ENCODE measurements around the gene GRAMD1A.
"Not testable (repeated sequence)": the region's sequence is repeated elsewhere in the genome, so short reads cannot be mapped to it uniquely, and the experiment has no call there.

The GRAMD1A gene

DNA sequence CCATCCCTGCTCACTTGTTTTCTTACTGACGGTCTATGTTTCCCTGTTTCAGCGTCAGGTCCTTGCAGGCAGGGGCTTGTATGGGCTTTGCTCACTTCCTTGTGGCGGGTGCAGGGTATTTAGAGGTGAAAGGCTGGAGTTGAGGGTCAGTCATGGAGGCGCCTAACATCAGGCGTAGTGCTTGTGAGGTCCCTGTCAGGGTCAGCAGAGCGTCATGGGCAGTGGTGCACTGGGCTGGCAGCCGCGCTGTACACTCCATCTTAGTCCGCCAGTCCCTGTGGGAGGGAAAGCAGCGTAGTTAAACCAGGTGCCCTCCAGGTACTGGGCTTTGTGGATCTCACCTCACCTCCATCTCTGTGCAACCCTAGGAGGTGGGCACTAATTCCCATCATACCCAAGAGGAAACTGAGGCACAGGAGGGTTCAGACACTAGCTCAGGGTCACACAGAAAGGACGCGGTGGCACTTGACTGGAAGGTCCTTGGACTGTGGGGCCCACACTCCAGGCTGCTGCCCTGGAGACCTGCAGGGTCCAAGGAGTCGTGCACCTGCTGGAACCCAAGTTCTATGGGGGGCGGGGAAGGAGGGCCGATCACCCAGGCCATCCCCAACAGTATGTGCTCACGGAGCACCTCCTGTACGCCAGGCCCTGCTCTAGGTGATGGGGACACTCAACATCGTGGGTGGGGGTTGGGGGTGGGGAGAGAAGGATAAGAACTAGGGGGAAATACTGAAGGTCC is 4.6 kb downstream of the GRAMD1A start:
- in situ Hi-C loops (cut with MboI; ENCODE audit: low sequenced_read_pairs, unreplicated experiment) = no loop called here
- DNase-seq (ENCODE audit: low spot score) = no peak
- TF ChIP-seq, protein P1, sequence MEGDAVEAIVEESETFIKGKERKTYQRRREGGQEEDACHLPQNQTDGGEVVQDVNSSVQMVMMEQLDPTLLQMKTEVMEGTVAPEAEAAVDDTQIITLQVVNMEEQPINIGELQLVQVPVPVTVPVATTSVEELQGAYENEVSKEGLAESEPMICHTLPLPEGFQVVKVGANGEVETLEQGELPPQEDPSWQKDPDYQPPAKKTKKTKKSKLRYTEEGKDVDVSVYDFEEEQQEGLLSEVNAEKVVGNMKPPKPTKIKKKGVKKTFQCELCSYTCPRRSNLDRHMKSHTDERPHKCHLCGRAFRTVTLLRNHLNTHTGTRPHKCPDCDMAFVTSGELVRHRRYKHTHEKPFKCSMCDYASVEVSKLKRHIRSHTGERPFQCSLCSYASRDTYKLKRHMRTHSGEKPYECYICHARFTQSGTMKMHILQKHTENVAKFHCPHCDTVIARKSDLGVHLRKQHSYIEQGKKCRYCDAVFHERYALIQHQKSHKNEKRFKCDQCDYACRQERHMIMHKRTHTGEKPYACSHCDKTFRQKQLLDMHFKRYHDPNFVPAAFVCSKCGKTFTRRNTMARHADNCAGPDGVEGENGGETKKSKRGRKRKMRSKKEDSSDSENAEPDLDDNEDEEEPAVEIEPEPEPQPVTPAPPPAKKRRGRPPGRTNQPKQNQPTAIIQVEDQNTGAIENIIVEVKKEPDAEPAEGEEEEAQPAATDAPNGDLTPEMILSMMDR (IDR thresholded peaks at IDR 0.05; ENCODE audit: borderline replicate concordance, control extremely low read depth, extremely low read depth, insufficient read depth, missing control alignments) = no peak

DNA sequence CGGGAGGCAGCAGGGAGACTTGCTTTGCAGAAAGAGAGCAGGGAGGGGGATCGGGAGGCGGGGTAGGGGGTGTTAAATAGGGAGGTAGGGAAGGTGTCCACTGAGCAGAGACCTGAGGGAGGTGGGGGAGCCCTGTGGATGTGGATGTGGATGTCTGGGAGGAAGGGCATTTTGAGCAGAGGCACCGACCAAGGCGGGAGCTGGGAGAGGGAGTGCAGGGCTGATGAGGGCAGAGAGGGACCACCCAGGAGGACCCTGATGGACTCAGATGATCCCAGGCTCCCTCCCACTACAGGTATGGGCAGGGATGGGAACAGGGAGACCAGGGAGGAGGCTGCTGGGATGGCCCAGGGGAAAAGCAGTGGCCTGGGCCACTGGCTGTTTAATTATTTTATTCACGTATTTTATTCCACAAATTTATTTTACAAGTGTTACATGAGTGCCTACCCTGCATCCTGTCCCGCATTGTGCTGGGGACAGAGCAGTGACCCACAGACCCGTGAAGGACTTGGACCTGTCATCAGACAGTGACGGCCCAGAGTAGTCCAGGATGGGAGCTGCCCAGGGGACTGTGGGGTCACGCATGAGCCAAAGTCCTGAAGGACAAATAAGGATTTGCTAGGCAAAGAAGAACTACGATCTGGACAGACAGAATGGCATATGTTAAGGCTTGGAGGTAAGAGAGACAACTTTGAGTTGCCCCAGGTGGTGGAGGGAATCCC is 5.3 kb downstream of the GRAMD1A start:
- DNase-seq (ENCODE audit: low spot score) = no peak
- in situ Hi-C loops (cut with MboI; ENCODE audit: low sequenced_read_pairs, unreplicated experiment) = no loop called here
- TF ChIP-seq, protein P1 (IDR thresholded peaks at IDR 0.05; ENCODE audit: borderline replicate concordance, control extremely low read depth, extremely low read depth, insufficient read depth, missing control alignments) = no peak

DNA sequence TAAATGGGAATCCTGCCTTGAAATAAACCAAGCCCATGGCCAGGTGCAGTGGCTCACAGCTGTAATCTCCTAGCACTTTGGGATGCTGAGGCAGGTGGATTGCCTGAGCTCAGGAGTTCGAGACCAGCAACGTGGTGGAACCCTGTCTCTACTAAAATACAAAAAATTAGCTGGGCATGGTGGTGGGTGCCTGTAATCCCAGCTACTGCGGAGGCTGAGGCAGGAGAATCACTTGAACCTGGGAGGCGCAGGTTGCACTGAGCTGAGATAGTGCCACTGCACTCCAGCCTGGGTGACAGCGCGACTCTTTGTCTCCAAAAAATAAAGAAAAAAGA is 5.9 kb downstream of the GRAMD1A start:
- in situ Hi-C loops (cut with MboI; ENCODE audit: low sequenced_read_pairs, unreplicated experiment); DNase-seq (ENCODE audit: low spot score): not testable (repeated sequence)

DNA sequence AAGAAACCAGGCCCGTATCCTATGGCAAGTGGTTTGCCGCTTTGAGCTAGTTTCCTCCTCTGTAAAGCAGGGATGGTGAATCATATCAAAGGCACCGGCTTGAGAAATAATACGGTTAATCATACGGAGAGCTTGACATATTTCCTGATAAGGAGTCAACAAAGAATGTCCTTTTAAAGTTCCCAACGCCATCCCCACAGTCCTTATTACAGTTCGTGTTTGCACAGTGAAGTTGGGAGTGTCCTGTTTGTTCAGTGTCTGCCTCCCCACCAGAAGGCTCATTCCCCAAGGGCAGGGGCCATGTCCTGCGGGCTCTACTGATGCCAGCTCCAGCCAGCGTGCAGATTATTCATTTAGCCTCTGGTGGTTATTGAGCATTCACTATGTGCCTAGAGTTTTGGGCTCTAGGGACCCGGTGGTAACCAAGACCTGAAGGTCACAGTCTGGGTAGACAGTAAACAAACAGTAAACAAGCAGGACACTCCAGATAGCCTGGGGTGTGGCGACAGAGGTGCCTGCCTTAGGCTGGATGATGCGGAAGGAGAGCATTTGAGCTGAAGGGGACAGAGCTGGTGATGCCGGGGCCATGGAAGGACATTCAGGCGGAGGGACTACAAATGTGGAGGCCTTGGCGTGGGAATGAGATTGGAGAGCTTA is 6.3 kb downstream of the GRAMD1A start:
- TF ChIP-seq, protein P1 (IDR thresholded peaks at IDR 0.05; ENCODE audit: borderline replicate concordance, control extremely low read depth, extremely low read depth, insufficient read depth, missing control alignments) = no peak
- in situ Hi-C loops (cut with MboI; ENCODE audit: low sequenced_read_pairs, unreplicated experiment) = no loop called here
- DNase-seq (ENCODE audit: low spot score) = no peak

DNA sequence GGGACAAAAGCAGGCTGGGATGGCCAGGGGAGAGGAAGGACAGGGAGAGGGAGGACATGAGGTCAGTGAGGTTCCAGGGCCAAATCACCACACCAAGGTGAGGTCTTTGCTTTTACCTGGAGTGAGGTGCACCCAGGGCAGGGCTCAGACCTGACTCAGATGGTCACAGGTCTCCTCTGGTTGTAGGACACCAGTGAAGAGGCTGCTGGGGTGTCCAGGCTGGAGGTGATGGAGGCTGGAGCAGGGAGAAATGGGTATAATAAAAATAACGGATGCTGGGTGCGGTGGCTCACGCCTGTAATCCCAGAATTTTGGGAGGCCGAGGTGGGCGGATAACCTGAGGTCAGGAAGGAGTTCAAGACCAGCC is 6.9 kb downstream of the GRAMD1A start:
- no peak for DNase-seq (ENCODE audit: low spot score)
- in situ Hi-C loops (cut with MboI; ENCODE audit: low sequenced_read_pairs, unreplicated experiment) = no loop called here
- TF ChIP-seq, protein P1 (IDR thresholded peaks at IDR 0.05; ENCODE audit: borderline replicate concordance, control extremely low read depth, extremely low read depth, insufficient read depth, missing control alignments) = no peak

DNA sequence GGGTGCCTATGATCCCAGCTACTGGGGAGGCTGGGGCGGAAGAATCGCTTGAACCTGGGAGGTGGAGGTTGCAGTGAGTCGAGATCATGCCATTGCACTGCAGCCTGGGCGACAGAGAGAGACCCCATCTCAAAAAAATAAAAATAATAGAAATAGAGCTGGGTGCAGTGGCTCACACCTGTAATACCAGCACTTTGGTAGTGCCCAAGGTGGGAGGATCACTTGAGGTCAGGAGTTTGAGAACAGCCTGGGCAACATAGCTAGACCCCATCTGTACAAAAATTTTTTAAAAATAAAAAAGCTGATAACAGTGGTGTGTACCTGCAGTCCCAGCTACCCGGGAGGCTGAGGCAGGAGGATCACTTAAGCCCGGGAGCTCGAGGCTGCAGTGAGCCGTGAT is 7.3 kb downstream of the GRAMD1A start:
- DNase-seq (ENCODE audit: low spot score); in situ Hi-C loops (cut with MboI; ENCODE audit: low sequenced_read_pairs, unreplicated experiment): not testable (repeated sequence)

DNA sequence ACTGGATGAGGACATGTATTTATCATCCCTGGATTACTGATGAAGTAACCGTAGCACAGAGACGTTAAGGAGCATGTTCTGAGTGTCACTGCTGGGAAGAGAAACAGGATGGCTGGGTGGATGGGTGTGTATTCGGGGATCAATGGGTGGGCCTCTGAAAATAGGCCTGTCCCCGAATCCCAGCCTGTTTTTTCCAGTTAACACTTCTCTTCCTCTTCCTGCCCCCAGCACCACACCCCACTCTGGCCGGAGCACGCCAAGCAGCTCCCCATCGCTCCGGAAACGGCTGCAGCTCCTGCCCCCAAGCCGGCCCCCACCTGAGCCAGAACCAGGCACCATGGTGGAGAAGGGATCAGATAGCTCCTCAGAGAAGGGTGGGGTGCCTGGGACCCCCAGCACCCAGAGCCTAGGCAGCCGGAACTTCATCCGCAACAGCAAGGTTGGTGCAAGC is 8.8 kb downstream of the GRAMD1A start:
- in situ Hi-C loops (cut with MboI; ENCODE audit: low sequenced_read_pairs, unreplicated experiment) = no loop called here
- no peak for DNase-seq (ENCODE audit: low spot score)
- TF ChIP-seq, protein P1 (IDR thresholded peaks at IDR 0.05; ENCODE audit: borderline replicate concordance, control extremely low read depth, extremely low read depth, insufficient read depth, missing control alignments) = no peak

All from GM13976 (cell line).